Mesothelial cell of epicardium (in vitro differentiated cells): Measurements from ENCODE around the gene XAF1. TPM values are rescaled to one million over a fixed set of nuclear protein-coding genes. Genes with fewer than 3 reads are reported as not detected.
"Not testable (repeated sequence)": the region's sequence is repeated elsewhere in the genome, so short reads cannot be mapped to it uniquely, and the experiment has no call there.

Experiments used
- DNase-seq, 2 experiments: peaks; one replicate each; pipeline ENCODE4 v3.0.0; 2021; ENCODE audit warnings: low spot score in 2 of 2; ENCODE audit not compliant: unreplicated experiment in 2 of 2
- H3K27ac Mint-ChIP-seq: 2 replicates; pipeline ENCODE4 v1.8.0; 2021; ENCODE audit warnings: mixed read lengths
- H3K27me3 Mint-ChIP-seq: 2 replicates; pipeline ENCODE4 v1.8.0; 2021; ENCODE audit warnings: low read depth, mixed read lengths
- H3K36me3 Mint-ChIP-seq: 2 replicates; pipeline ENCODE4 v1.8.0; 2021; ENCODE audit warnings: mixed read lengths
- H3K4me1 Mint-ChIP-seq: 2 replicates; pipeline ENCODE4 v1.8.0; 2021; ENCODE audit warnings: mixed read lengths
- H3K4me3 Mint-ChIP-seq: 2 replicates; pipeline ENCODE4 v1.8.0; 2021; ENCODE audit warnings: mild to moderate bottlenecking, moderate library complexity, mixed read lengths
- H3K9me3 Mint-ChIP-seq: 2 replicates; pipeline ENCODE4 v1.8.0; 2021; ENCODE audit warnings: mixed read lengths
- CTCF ChIP-seq: fragments of 200-600 bp; sonication (generic); IDR thresholded peaks from one replicate; pipeline ENCODE4 v1.5.0; 2021; ENCODE audit warnings: antibody characterized with exemption; ENCODE audit not compliant: unreplicated experiment
- total RNA-seq: library from RNA; stranded (reverse); gene quantifications from 3 replicates; pipeline ENCODE4 v1.2.1, GENCODE V29; 2021

Gene XAF1
- total RNA-seq, 1 donor from 2014 or later = 8.1 TPM

- Mint-ChIP-seq H3K9me3 (peaks cover 33% of the 10 kb centered on the region), H3K27me3 (peaks cover 60% of the 10 kb centered on the region), H3K36me3 (peaks cover 7% of the 10 kb centered on the region), H3K4me3 (no peak overlapping the region), H3K27ac (no peak overlapping the region), H3K4me1 (no peaks in the 10 kb centered on the region)
- TF ChIP-seq CTCF = no peak
- DNase-seq = no peak
Observed at GRCh38 chr17:6772016-6772415, 16.2 kb downstream of the XAF1 start.

- not testable (repeated sequence) for H3K27ac Mint-ChIP-seq, H3K36me3 Mint-ChIP-seq, DNase-seq, H3K4me3 Mint-ChIP-seq, H3K4me1 Mint-ChIP-seq
- Mint-ChIP-seq H3K27me3 (peaks cover 84% of the 10 kb centered on the region), H3K9me3 (peaks cover 15% of the 10 kb centered on the region)
Observed at GRCh38 chr17:6774906-6775305, 19.1 kb downstream of the XAF1 start.

- H3K4me3 Mint-ChIP-seq = no peak within 1 kb of the TSS
- H3K9me3 Mint-ChIP-seq = peaks cover 14% of the 10 kb centered on the region
- no peak for DNase-seq
- no peak for TF ChIP-seq CTCF
- H3K27me3 Mint-ChIP-seq = peaks cover 92% of the 10 kb centered on the region
- H3K27ac Mint-ChIP-seq = no peak within 1 kb of the TSS
- peaks cover 2% of the 10 kb centered on the region for H3K36me3 Mint-ChIP-seq
- no peaks in the 10 kb centered on the region for H3K4me1 Mint-ChIP-seq
Observed at GRCh38 chr17:6775871-6776405, 20.1 kb downstream of the XAF1 start, which contains the start of gene FBXO39. FBXO39 (plus strand) TSS chr17:6776215; CDS start chr17:6779869, 3,654 bp downstream.

- no peak for TF ChIP-seq CTCF
- peaks cover 2% of the 10 kb centered on the region for H3K36me3 Mint-ChIP-seq
- no peak for DNase-seq
- no peak overlapping the region for H3K4me3 Mint-ChIP-seq
- peaks cover 2% of the 10 kb centered on the region for H3K9me3 Mint-ChIP-seq
- H3K4me1 Mint-ChIP-seq = no peaks in the 10 kb centered on the region
- no peak overlapping the region for H3K27ac Mint-ChIP-seq
- H3K27me3 Mint-ChIP-seq = peaks cover 97% of the 10 kb centered on the region
Observed at GRCh38 chr17:6779411-6779810, 23.6 kb downstream of the XAF1 start.

- H3K4me3 Mint-ChIP-seq = no peak overlapping the region
- H3K27ac Mint-ChIP-seq = no peak overlapping the region
- DNase-seq = no peak
- no peaks in the 10 kb centered on the region for H3K4me1 Mint-ChIP-seq
- H3K9me3 Mint-ChIP-seq = peaks cover under 1% of the 10 kb centered on the region
- no peaks in the 10 kb centered on the region for H3K36me3 Mint-ChIP-seq
- no peak for TF ChIP-seq CTCF
- H3K27me3 Mint-ChIP-seq = peaks cover 95% of the 10 kb centered on the region
Observed at GRCh38 chr17:6780001-6780400, 24.2 kb downstream of the XAF1 start.

- H3K27ac Mint-ChIP-seq = no peak overlapping the region
- H3K36me3 Mint-ChIP-seq = no peaks in the 10 kb centered on the region
- TF ChIP-seq CTCF = no peak
- H3K4me1 Mint-ChIP-seq = no peaks in the 10 kb centered on the region
- H3K27me3 Mint-ChIP-seq = peaks cover 94% of the 10 kb centered on the region
- H3K9me3 Mint-ChIP-seq = peaks cover 5% of the 10 kb centered on the region
- no peak for DNase-seq
- H3K4me3 Mint-ChIP-seq = no peak overlapping the region
Observed at GRCh38 chr17:6780886-6781285, 25.0 kb downstream of the XAF1 start.
